Lower leg skin (tissue), 3 donors: ENCODE results near the gene PLEKHG3.

Source experiments
- POLR2A ChIP-seq, 2 donors: fragments of 450-650 bp; IDR thresholded peaks; one replicate each; pipeline ENCODE4 v1.6.1; 2016 to 2017; ENCODE audit warnings: antibody characterized with exemption in 2 of 2, mild to moderate bottlenecking in 1 of 2, moderate library complexity in 1 of 2
- TF ChIP-seq, protein P1 (sequence below), 3 donors: fragments of 450-650 bp; IDR thresholded peaks; one replicate each; pipeline ENCODE4 v1.5.1; 2016; ENCODE audit warnings: antibody characterized with exemption in 3 of 3, mild to moderate bottlenecking in 3 of 3, moderate library complexity in 2 of 3

DNA sequence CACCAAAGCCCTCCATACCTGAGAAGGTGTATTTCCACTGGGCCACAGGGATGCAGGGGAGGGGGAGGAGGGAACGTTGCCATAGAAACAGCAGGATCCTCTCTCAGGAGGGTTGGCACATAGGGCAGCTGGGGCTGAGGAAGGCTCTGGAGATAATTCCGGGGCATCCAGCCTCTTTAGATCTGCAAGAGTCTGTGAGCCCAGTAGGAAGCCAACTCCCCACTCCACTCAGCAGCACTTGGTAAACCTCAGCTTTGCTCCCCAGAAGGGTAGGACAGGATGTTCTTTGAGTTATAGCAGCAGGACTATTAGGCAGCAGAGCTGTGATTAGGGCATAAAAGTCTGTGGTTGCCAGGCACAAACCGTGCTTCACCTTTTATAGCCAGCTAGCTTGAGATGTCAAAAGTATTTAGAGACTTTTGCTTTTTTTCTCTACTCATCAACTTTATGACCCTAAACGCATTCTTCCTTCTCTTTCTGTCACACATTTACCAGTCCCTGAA is 7.8 kb upstream of the PLEKHG3 start:
- TF ChIP-seq, protein P1, sequence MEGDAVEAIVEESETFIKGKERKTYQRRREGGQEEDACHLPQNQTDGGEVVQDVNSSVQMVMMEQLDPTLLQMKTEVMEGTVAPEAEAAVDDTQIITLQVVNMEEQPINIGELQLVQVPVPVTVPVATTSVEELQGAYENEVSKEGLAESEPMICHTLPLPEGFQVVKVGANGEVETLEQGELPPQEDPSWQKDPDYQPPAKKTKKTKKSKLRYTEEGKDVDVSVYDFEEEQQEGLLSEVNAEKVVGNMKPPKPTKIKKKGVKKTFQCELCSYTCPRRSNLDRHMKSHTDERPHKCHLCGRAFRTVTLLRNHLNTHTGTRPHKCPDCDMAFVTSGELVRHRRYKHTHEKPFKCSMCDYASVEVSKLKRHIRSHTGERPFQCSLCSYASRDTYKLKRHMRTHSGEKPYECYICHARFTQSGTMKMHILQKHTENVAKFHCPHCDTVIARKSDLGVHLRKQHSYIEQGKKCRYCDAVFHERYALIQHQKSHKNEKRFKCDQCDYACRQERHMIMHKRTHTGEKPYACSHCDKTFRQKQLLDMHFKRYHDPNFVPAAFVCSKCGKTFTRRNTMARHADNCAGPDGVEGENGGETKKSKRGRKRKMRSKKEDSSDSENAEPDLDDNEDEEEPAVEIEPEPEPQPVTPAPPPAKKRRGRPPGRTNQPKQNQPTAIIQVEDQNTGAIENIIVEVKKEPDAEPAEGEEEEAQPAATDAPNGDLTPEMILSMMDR (IDR thresholded peaks at IDR 0.05): no peak
- no peak for TF ChIP-seq POLR2A (IDR thresholded peaks at IDR 0.05)
